K562 (cell line): Measurements from ENCODE around the gene PRRC2C. TPM values are rescaled to one million over a fixed set of nuclear protein-coding genes. Genes with fewer than 3 reads are reported as not detected.

Experiments
- ATAC-seq: fragments of 200-7000 bp; cut with Tn5 transposase; 3 replicates; pipeline ENCODE4 v1.9.1; 2020; ENCODE audit warnings: moderate library complexity
- BruUV-seq: library from RNA; stranded (reverse); fragments of 400-500 nt; replicated peaks from 2 replicates; lab custom pipeline; 2021; lab: Mats Ljungman, UMichigan
- CTCF ChIA-PET: fragments of 300-600 bp; formaldehyde crosslinking; extraction: SDS; loops from one replicate; lab custom pipeline; 2021; ENCODE audit warnings: low intra/inter-chr PET ratio; lab: Yijun Ruan, JAX
- POLR2A ChIA-PET: fragments of 300-600, 350-650 bp; sonication (Branson Sonifier 250); formaldehyde crosslinking; extraction: SDS; loops from one replicate; lab custom pipeline; 2021; ENCODE audit warnings: antibody characterized with exemption, inconsistent platforms; lab: Yijun Ruan, JAX
- DNase-seq, 4 experiments: peaks; one replicate each; pipeline versions ENCODE4 v3.0.0 to v3.0.0-alpha.2; 2011 to 2018; ENCODE audit warnings: low spot score in 3 of 4, mixed read lengths in 3 of 4; ENCODE audit errors: extremely low read depth in 1 of 4
- FAIRE-seq: peaks from 2 replicates; lab custom pipeline; 2011; peaks lifted over from hg19 to GRCh38; lab: Jason Lieb, UNC
- H2AFZ ChIP-seq: 2 replicates; pipeline ENCODE4 v1.6.0; 2011; ENCODE audit warnings: low read depth, low read length, control low read depth, inconsistent platforms
- H3K27ac ChIP-seq: fragments of 200-600 bp; 3 replicates; pipeline ENCODE4 v1.8.0; 2011; ENCODE audit warnings: low read depth, mild to moderate bottlenecking, control low read depth, inconsistent platforms, low read length, moderate library complexity, mixed read lengths; ENCODE audit errors: extremely low read depth
- H3K27me3 ChIP-seq, 2 experiments: fragments of 300-600 bp in 1 of 2; 2 replicates in 1 of 2; 3 replicates in 1 of 2; pipeline versions ENCODE4 v1.6.0 to v1.8.0; 2011; ENCODE audit warnings: inconsistent platforms in 2 of 2, low read length in 2 of 2, mild to moderate bottlenecking in 1 of 2, mixed read lengths in 1 of 2, moderate library complexity in 1 of 2; ENCODE audit not compliant: control insufficient read depth in 2 of 2, insufficient read depth in 2 of 2
- H3K36me3 ChIP-seq: fragments of 300-600 bp; 3 replicates; pipeline ENCODE4 v1.8.0; 2011; ENCODE audit warnings: mild to moderate bottlenecking, low read length, inconsistent platforms; ENCODE audit not compliant: control insufficient read depth, insufficient read depth
- H3K4me1 ChIP-seq, 2 experiments: fragments of 200-600 bp in 1 of 2; replicated peaks in 1 of 2; 2 replicates in 1 of 2; 3 replicates in 1 of 2; pipeline versions ENCODE4 v1.5.1 to v1.8.0; 2011; ENCODE audit warnings: inconsistent platforms in 2 of 2, low read length in 2 of 2, mild to moderate bottlenecking in 1 of 2, mixed read lengths in 1 of 2, moderate library complexity in 1 of 2; ENCODE audit not compliant: control insufficient read depth in 2 of 2, insufficient read depth in 2 of 2
- H3K4me2 ChIP-seq: 2 replicates; pipeline ENCODE4 v1.6.1; 2011; ENCODE audit warnings: low read length, control low read depth, inconsistent platforms, mixed read lengths; ENCODE audit not compliant: insufficient read depth
- H3K4me3 ChIP-seq: fragments of 200-600 bp; sonication (generic), shearing (Covaris generic); 2 replicates; pipeline ENCODE4 v1.5.1; 2016; ENCODE audit warnings: control low read depth, inconsistent platforms
- H3K79me2 ChIP-seq: fragments of 200-600 bp; 3 replicates; pipeline ENCODE4 v1.8.0; 2011; ENCODE audit warnings: low read length, inconsistent platforms; ENCODE audit not compliant: control insufficient read depth, insufficient read depth
- H3K9ac ChIP-seq, 2 experiments: 2 replicates each; pipeline versions ENCODE4 v1.6.0 to v1.6.1; 2011; ENCODE audit warnings: low read depth in 2 of 2, low read length in 2 of 2, control low read depth in 1 of 2, inconsistent platforms in 1 of 2, mild to moderate bottlenecking in 1 of 2, mixed read lengths in 1 of 2; ENCODE audit not compliant: insufficient read depth in 1 of 2
- H3K9me1 ChIP-seq: one replicate; pipeline ENCODE4 v1.6.0; 2011; ENCODE audit warnings: inconsistent platforms, mild to moderate bottlenecking, low read length, moderate library complexity; ENCODE audit not compliant: control insufficient read depth, insufficient read depth
- H3K9me3 ChIP-seq: replicated peaks from 2 replicates; pipeline ENCODE4 v1.5.1; 2011; ENCODE audit warnings: low read depth, low read length, inconsistent platforms; ENCODE audit not compliant: control insufficient read depth, insufficient read depth
- H4K20me1 ChIP-seq: replicated peaks from 2 replicates; pipeline ENCODE4 v1.6.1; 2011; ENCODE audit warnings: low read length, inconsistent platforms, mixed read lengths; ENCODE audit not compliant: control insufficient read depth, insufficient read depth
- CBFA2T2 ChIP-seq: fragments of 450-650 bp; conservative IDR thresholded peaks from 2 replicates; pipeline ENCODE4 v1.6.1; 2017; ENCODE audit warnings: mild to moderate bottlenecking
- NFE2L1 ChIP-seq: fragments of 450-650 bp; IDR thresholded peaks from 2 replicates; pipeline ENCODE4 v1.6.1; 2016; ENCODE audit warnings: missing genetic modification characterization, low read depth, mild to moderate bottlenecking, missing compliant biosample characterization, moderate library complexity, borderline replicate concordance
- PCBP2 ChIP-seq: fragments of 200-400 bp; formaldehyde crosslinking; IDR thresholded peaks from 2 replicates; pipeline ENCODE4 v1.6.1; 2018; ENCODE audit warnings: low read length, low read depth, mild to moderate bottlenecking, moderate library complexity; ENCODE audit not compliant: poor library complexity, severe bottlenecking
- PRMT5 ChIP-seq: sonication (generic); formaldehyde crosslinking; IDR thresholded peaks from 2 replicates; pipeline ENCODE4 v1.5.0; 2020; ENCODE audit warnings: missing genetic modification reagents
- ZNF121 ChIP-seq: sonication (generic); formaldehyde crosslinking; conservative IDR thresholded peaks from 2 replicates; pipeline ENCODE4 v1.8.0; 2022; ENCODE audit warnings: missing genetic modification reagents
- ZNF140 ChIP-seq: fragments of 250-450 bp; sonication (Bioruptor Pico); IDR thresholded peaks from 2 replicates; pipeline ENCODE4 v1.8.0; 2021; ENCODE audit warnings: moderate library complexity, mild to moderate bottlenecking, inconsistent platforms
- WGBS: fragments of 100-300 bp; shearing (Covaris generic); methylation state at CpG from one replicate; pipeline ENCODE4 v1.1.6; 2016; ENCODE audit warnings: low coverage, mixed read lengths; ENCODE audit not compliant: insufficient coverage; ENCODE audit errors: missing lambda C conversion rate; 5-methylcytosine and 5-hydroxymethylcytosine counted together
- in situ Hi-C: fragments of 300-500 bp; cut with MboI; formaldehyde crosslinking; loops from 4 replicates; pipeline ENCODE4 v1.15.0; 2018; ENCODE audit warnings: inconsistent platforms, mixed read lengths
- intact Hi-C: fragments of 100-400 bp; cut with micrococcal nuclease; formaldehyde crosslinking; loops from 2 replicates; pipeline ENCODE4 v1.14.2; 2022
- polyA plus RNA-seq, 8 experiments: library from polyadenylated mRNA; depleted of rRNA in 4 of 8; stranded (reverse) in 5 of 8; unstranded in 3 of 8; fragments of >200 nt; fragmentation: Nextera tagmentation in 2 of 8; fragmentation: Illumina TruSeq in 1 of 8; extraction: Ambion mirVana in 2 of 8; extraction: Trizol in 1 of 8; gene quantifications; 2 replicates each; pipeline versions ENCODE4 v1.2.1 to v1.2.3, GENCODE V29; 2011 to 2014; ENCODE audit warnings: inconsistent platforms in 1 of 8, missing spikeins in 1 of 8
- total RNA-seq, 7 experiments: library from RNA; depleted of rRNA in 6 of 7; stranded (reverse); fragments of >200 nt in 6 of 7; fragmentation: Illumina TruSeq in 2 of 7; extraction: Trizol in 2 of 7; gene quantifications; 2 replicates each; pipeline versions ENCODE4 v1.2.1 to v1.2.3, GENCODE V29; 2011 to 2021; ENCODE audit warnings: low replicate concordance in 1 of 7

PRRC2C gene
- total and polyA plus RNA-seq, 9 of the 15 experiments (the other 6 are each of a cell fraction or from before 2014, with no cell fraction given) = 61.9 to 237 (median 105) TPM

- H3K9ac ChIP-seq = no peak overlapping the region
- no peak overlapping the region for H3K4me3 ChIP-seq
- no peaks in the 10 kb centered on the region for H3K36me3 ChIP-seq
- no peak overlapping the region for H3K27ac ChIP-seq
- H4K20me1 ChIP-seq = no peaks in the 10 kb centered on the region
- no peak for FAIRE-seq
- no peaks in the 10 kb centered on the region for H3K79me2 ChIP-seq
- no peak for DNase-seq
- CTCF ChIA-PET = no interaction called here
- ATAC-seq = no peak
- H3K9me3 ChIP-seq = no peaks in the 10 kb centered on the region
- TF ChIP-seq CBFA2T2 (no peak), PCBP2 (no peak), NFE2L1 (tag) (no peak), PRMT5 (CRISPR knock-in tag) (no peak), ZNF121 (CRISPR knock-in tag) (no peak), ZNF140 (CRISPR knock-in tag) (no peak)
- TF ChIP-seq, all 486 proteins: peak for 0
- H2AFZ ChIP-seq = no peak overlapping the region
- H3K27me3 ChIP-seq = peaks cover 6 to 7% of the 10 kb centered on the region in 2 experiments; a peak in 4 of 5 replicates
- in situ Hi-C loops = no loop called here
- 8% methylated on average over 3 of the region's 3 CpGs for WGBS
- intact Hi-C loops = no loop called here
- POLR2A ChIA-PET = no interaction called here
- no peaks in the 10 kb centered on the region for H3K4me1 ChIP-seq
- no peaks in the 10 kb centered on the region for H3K9me1 ChIP-seq
- no TSS peak for BruUV-seq
- no peak overlapping the region for H3K4me2 ChIP-seq
Observed at GRCh38 chr1:171468120-171468750, 17.1 kb upstream of the PRRC2C start.
